Right atrium auricular region (tissue), 2 donors: ENCODE measurements around the gene LGSN. TPM values are rescaled to one million over a fixed set of nuclear protein-coding genes. Genes with fewer than 3 reads are reported as not detected.

Experiments used
- DNase-seq: peaks from one replicate; pipeline ENCODE4 v3.0.0-alpha.2; 2019; ENCODE audit warnings: low spot score
- H3K27ac ChIP-seq, 2 donors: fragments of 200-600 bp; sonication (generic); 1 replicate in 1 of 2; 2 replicates in 1 of 2; pipeline ENCODE4 v1.5.1; 2016 to 2019
- H3K27me3 ChIP-seq, 2 donors: fragments of 200-600 bp; sonication (generic); one replicate each; pipeline versions ENCODE4 v1.5.1 to v1.6.0; 2017 to 2019
- H3K36me3 ChIP-seq: fragments of 200-600 bp; sonication (generic); one replicate; pipeline ENCODE4 v1.5.1; 2016
- H3K4me1 ChIP-seq, 2 donors: fragments of 200-600 bp; sonication (generic); one replicate each; pipeline versions ENCODE4 v1.5.1 to v1.6.0; 2017 to 2019
- H3K4me3 ChIP-seq, 2 donors: fragments of 200-600 bp; sonication (generic); 1 replicate in 1 of 2; 2 replicates in 1 of 2; pipeline ENCODE4 v1.5.1; 2017 to 2019; ENCODE audit warnings: mild to moderate bottlenecking in 1 of 2, moderate library complexity in 1 of 2
- H3K9me3 ChIP-seq, 2 donors: fragments of 200-600 bp; sonication (generic); one replicate each; pipeline ENCODE4 v1.5.1; 2019
- CTCF ChIP-seq, 2 donors: fragments of 200-600 bp; sonication (generic); IDR thresholded peaks; one replicate each; pipeline ENCODE4 v1.5.1; 2019; ENCODE audit warnings: antibody characterized with exemption in 2 of 2
- total RNA-seq, 2 donors: library from RNA; depleted of rRNA; stranded (reverse); fragments of >200 nt; gene quantifications; one replicate each; pipeline ENCODE4 v1.1.0, GENCODE V29; 2016

Gene LGSN
- total RNA-seq, 2 donors from 2014 or later: not detected

- Histone ChIP-seq H3K4me3 (no peak overlapping the region), H3K27ac (no peak overlapping the region), H3K4me1 (no peaks in the 10 kb centered on the region), H3K36me3 (no peaks in the 10 kb centered on the region), H3K9me3 (no peaks in the 10 kb centered on the region), H3K27me3 (no peaks in the 10 kb centered on the region)
- no peak for DNase-seq
- TF ChIP-seq CTCF (IDR thresholded peaks at IDR 0.05): no peak
Observed at GRCh38 chr6:63268574-63268973, 51.2 kb downstream of the LGSN start.

GRCh38 chr6:63267828-63268227, 52.0 kb downstream of the LGSN start:
- no peak for TF ChIP-seq CTCF (IDR thresholded peaks at IDR 0.05)
- Histone ChIP-seq H3K9me3 (no peaks in the 10 kb centered on the region), H3K4me3 (no peak overlapping the region), H3K27me3 (no peaks in the 10 kb centered on the region), H3K36me3 (no peaks in the 10 kb centered on the region), H3K4me1 (no peaks in the 10 kb centered on the region), H3K27ac (no peak overlapping the region)
- DNase-seq: no peak

GRCh38 chr6:63267046-63267445, 52.7 kb downstream of the LGSN start:
- no peaks in the 10 kb centered on the region for H3K4me1 ChIP-seq
- H3K27me3 ChIP-seq: no peaks in the 10 kb centered on the region
- no peak overlapping the region for H3K27ac ChIP-seq
- H3K9me3 ChIP-seq: no peaks in the 10 kb centered on the region
- H3K4me3 ChIP-seq: no peak overlapping the region
- no peaks in the 10 kb centered on the region for H3K36me3 ChIP-seq
- no peak for TF ChIP-seq CTCF (IDR thresholded peaks at IDR 0.05)
- no peak for DNase-seq

- no peaks in the 10 kb centered on the region for H3K9me3 ChIP-seq
- no peak for TF ChIP-seq CTCF (IDR thresholded peaks at IDR 0.05)
- no peaks in the 10 kb centered on the region for H3K4me1 ChIP-seq
- no peak for DNase-seq
- H3K27ac ChIP-seq: no peak overlapping the region
- H3K27me3 ChIP-seq: no peaks in the 10 kb centered on the region
- no peaks in the 10 kb centered on the region for H3K36me3 ChIP-seq
- H3K4me3 ChIP-seq: no peak overlapping the region
Observed at GRCh38 chr6:63263444-63263843, 56.3 kb downstream of the LGSN start.

GRCh38 chr6:63261820-63262219, 58.0 kb downstream of the LGSN start:
- H3K9me3 ChIP-seq: no peaks in the 10 kb centered on the region
- no peak overlapping the region for H3K27ac ChIP-seq
- no peaks in the 10 kb centered on the region for H3K4me1 ChIP-seq
- H3K27me3 ChIP-seq: no peaks in the 10 kb centered on the region
- no peak for DNase-seq
- TF ChIP-seq CTCF (IDR thresholded peaks at IDR 0.05): no peak
- H3K36me3 ChIP-seq: no peaks in the 10 kb centered on the region
- no peak overlapping the region for H3K4me3 ChIP-seq

GRCh38 chr6:63259153-63259552, 60.6 kb downstream of the LGSN start:
- Histone ChIP-seq H3K27ac (no peak overlapping the region), H3K4me3 (no peak overlapping the region), H3K27me3 (no peaks in the 10 kb centered on the region), H3K9me3 (no peaks in the 10 kb centered on the region), H3K36me3 (no peaks in the 10 kb centered on the region), H3K4me1 (no peaks in the 10 kb centered on the region)
- no peak for DNase-seq
- no peak for TF ChIP-seq CTCF (IDR thresholded peaks at IDR 0.05)
